Measurements from ENCODE around the gene RASA4B. TPM values are rescaled to one million over a fixed set of nuclear protein-coding genes. Genes with fewer than 3 reads are reported as not detected.

The RASA4B gene
- total RNA-seq, 2 donors from 2014 or later = 4.3 to 7.5 TPM

DNA sequence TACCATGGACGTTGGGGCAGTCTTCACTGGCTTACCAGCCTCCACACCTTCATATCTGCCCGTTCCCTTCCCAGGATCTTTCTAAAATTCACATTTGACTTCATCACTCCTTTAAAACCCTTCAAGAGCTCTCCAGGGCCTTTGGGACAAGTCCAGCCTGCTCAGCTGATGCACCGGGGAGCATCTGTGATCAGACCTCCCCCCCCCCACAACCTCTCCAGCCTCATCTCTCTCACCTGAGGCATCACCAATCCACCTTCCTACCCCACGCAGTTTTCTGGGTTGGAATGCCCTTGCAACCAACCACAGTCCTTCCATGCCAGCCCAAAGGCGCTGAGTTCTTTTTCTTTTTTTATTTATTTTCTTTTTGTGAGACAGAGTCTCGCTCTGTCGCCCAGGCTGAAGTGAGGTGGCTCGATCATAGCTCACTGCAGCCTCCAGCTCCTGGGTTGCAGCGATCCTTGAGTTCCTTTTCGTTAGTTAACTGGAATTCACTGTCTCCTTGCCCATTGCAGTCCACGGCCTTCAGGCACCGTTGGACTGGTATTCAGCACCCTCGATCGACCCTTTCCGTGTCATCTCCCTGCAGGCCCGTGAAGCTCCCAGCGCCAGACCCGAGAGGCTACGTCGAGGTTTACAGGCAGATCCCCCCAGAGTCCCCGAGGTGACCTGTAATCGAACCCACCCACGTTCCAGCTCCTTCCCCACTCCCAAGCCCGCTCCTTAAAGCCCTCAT lies 53.6 kb downstream of the RASA4B start:
- no peaks in the 10 kb centered on the region for H3K27me3 ChIP-seq
- peaks cover 5% of the 10 kb centered on the region for H3K36me3 ChIP-seq
- no peaks in the 10 kb centered on the region for H3K9me3 ChIP-seq
- H3K4me1 ChIP-seq = peaks cover 0 to 17% of the 10 kb centered on the region in 2 donors
- TF ChIP-seq, protein P1, sequence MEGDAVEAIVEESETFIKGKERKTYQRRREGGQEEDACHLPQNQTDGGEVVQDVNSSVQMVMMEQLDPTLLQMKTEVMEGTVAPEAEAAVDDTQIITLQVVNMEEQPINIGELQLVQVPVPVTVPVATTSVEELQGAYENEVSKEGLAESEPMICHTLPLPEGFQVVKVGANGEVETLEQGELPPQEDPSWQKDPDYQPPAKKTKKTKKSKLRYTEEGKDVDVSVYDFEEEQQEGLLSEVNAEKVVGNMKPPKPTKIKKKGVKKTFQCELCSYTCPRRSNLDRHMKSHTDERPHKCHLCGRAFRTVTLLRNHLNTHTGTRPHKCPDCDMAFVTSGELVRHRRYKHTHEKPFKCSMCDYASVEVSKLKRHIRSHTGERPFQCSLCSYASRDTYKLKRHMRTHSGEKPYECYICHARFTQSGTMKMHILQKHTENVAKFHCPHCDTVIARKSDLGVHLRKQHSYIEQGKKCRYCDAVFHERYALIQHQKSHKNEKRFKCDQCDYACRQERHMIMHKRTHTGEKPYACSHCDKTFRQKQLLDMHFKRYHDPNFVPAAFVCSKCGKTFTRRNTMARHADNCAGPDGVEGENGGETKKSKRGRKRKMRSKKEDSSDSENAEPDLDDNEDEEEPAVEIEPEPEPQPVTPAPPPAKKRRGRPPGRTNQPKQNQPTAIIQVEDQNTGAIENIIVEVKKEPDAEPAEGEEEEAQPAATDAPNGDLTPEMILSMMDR (IDR thresholded peaks at IDR 0.05) = no peak
- peak overlapping the region; percentile 71 to 99 for H3K4me3 ChIP-seq
- no peak for DNase-seq (ENCODE audit: low spot score)
- H3K27ac ChIP-seq = peak overlapping the region; percentile 75 to 76

DNA sequence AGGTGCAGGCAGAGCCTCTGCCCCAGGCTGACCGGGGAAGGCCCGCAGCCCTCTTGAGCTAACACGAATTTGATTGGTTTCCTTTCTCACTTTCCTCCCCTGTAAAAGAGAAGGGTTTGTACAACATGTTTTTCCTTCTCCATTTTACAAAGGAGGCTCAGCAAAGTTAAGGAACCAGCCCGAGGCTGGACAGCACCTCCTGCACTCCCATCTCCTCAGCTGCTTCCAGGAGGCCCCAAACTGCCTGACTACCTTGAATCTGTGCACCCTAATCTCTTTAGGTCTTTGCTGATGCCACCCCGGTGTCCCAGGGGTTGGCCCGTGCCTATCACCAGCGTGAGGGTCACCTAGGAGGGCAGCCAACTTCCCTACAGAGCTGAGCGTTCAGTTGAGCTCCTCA lies 57.1 kb downstream of the RASA4B start:
- H3K9me3 ChIP-seq = no peaks in the 10 kb centered on the region
- H3K36me3 ChIP-seq = peaks cover 32% of the 10 kb centered on the region
- H3K27ac ChIP-seq = no peak overlapping the region
- no peak for DNase-seq (ENCODE audit: low spot score)
- peaks cover 0 to 8% of the 10 kb centered on the region in 2 donors for H3K4me1 ChIP-seq
- H3K27me3 ChIP-seq = no peaks in the 10 kb centered on the region
- H3K4me3 ChIP-seq = no peak overlapping the region
- TF ChIP-seq, protein P1 (IDR thresholded peaks at IDR 0.05) = no peak

DNA sequence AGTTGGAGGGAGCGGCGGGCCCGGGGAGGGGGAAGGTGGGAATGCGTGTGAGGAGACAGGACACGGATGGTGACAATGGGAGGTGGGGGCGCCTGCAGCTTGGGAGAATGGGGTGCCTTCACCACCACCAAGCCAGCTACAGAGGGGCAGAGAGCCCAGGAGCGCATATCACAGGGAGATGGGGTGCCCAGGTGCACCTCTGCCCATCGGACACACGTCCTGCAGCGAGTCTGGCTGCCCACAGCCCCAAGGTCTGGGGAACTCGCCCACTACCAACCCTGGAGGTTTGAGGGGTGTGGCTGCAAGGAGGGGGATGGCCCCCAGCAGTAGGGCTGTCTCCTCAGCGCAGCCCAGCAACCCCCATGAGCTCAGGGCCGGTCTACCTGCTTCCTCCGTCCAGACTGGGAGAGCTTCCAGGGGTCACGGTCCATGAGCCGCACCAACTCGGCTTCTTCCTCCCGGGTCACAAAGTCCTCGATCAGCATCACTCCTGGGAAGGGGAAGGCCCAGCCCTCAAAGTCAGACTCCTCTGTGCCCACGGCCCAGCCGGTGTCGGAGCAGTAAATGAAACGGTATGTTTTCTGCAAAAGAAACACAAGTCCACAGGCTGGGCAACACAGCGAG lies 58.2 kb downstream of the RASA4B start:
- H3K36me3 ChIP-seq = peaks cover 32% of the 10 kb centered on the region
- H3K27me3 ChIP-seq = no peaks in the 10 kb centered on the region
- peaks cover 0 to 7% of the 10 kb centered on the region in 2 donors for H3K4me1 ChIP-seq
- no peak overlapping the region for H3K27ac ChIP-seq
- TF ChIP-seq, protein P1 (IDR thresholded peaks at IDR 0.05) = no peak
- DNase-seq (ENCODE audit: low spot score) = no peak
- no peaks in the 10 kb centered on the region for H3K9me3 ChIP-seq
- no peak overlapping the region for H3K4me3 ChIP-seq

DNA sequence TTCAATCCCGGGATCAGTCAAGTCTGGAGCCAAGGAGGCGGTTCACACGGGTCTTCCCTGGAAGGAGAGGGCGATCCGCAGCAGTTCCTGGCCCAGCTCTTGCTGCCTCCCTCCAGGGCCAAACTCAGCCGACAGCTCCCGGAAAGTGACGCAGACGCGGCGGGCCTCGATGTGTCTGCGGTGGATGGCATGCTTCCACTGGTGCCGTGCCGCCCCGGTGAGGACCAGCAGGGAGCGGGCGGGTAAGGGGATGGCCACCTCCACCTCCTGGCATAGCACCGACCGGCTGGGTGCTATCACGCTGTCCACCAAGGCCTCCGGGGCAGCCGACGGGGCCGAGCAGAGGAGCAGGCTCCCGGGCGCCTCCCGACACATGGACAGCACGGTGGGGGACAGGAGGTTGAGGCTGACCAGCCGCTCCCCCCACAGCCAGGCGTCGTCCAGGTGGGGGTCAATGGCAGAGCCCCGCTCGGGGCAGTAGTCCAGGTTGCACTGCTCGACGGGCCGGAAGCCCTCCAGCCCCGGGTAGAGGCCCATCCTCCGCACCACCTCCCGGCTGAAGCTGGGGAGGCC lies 60.1 kb downstream of the RASA4B start:
- no peaks in the 10 kb centered on the region for H3K4me1 ChIP-seq
- no peak for DNase-seq (ENCODE audit: low spot score)
- H3K9me3 ChIP-seq = no peaks in the 10 kb centered on the region
- H3K27me3 ChIP-seq = no peaks in the 10 kb centered on the region
- no peak overlapping the region for H3K4me3 ChIP-seq
- no peak overlapping the region for H3K27ac ChIP-seq
- H3K36me3 ChIP-seq = peaks cover 32% of the 10 kb centered on the region
- TF ChIP-seq, protein P1 (IDR thresholded peaks at IDR 0.05) = no peak

DNA sequence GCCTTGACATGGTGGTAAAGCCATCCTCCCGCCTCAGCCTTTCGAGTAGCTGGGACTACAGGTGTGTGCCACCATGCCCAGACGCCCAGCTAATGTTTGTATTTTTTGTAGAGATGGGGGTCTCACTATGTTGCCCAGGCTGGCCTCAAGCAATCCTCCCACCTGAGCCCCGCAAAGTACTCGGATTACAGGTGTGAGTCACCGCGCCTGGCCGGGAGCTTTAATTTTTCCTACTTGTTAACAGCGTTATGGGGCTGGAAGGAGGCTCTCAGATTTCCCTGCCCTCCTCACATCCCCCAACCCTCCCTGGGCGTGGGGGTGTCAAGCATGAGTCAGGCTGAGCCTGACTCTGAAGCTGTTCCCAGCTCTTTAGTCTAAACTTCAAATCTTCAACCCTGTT lies 61.2 kb downstream of the RASA4B start:
- Histone ChIP-seq H3K36me3 (peaks cover 32% of the 10 kb centered on the region), H3K9me3 (no peaks in the 10 kb centered on the region)
- no peak for DNase-seq (ENCODE audit: low spot score)

More for the DNA sequence above, 61.2 kb downstream of the RASA4B start:
- Histone ChIP-seq H3K4me1 (no peaks in the 10 kb centered on the region), H3K4me3 (no peak overlapping the region), H3K27me3 (no peaks in the 10 kb centered on the region), H3K27ac (no peak overlapping the region)
- TF ChIP-seq, protein P1 (IDR thresholded peaks at IDR 0.05) = no peak
